GM10266 (cell line): ENCODE data around the gene FNBP1L.

Experiments
- DNase-seq: peaks from one replicate; pipeline ENCODE4 v3.0.0; 2012; ENCODE audit errors: extremely low spot score
- TF ChIP-seq, protein P1 (sequence below): IDR thresholded peaks from 2 replicates; pipeline ENCODE4 v1.5.1; 2012; ENCODE audit warnings: mild to moderate bottlenecking, low read depth; ENCODE audit not compliant: control insufficient read depth, insufficient read depth; ENCODE audit errors: missing control alignments

Gene FNBP1L

DNA sequence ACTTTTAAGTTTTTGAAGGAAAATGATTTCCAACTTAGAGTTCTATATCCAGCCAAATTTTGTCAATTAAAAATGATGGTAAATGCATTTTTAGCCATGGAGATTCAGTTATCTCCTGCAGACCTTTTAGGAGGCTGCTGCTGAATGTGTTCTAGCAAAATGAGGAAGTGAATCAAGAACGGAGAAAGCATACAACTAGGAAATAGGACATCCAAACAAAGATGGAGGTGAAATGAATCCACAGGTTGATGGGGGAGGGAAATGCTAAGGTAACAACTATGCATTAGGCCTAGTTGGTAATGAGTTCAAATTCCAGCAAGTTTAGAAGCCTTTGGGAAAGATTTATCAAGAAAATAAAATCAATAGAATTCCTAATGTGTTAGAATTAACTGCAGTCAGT is 80.5 kb downstream of the FNBP1L start:
- no peak for DNase-seq
- TF ChIP-seq, protein P1, sequence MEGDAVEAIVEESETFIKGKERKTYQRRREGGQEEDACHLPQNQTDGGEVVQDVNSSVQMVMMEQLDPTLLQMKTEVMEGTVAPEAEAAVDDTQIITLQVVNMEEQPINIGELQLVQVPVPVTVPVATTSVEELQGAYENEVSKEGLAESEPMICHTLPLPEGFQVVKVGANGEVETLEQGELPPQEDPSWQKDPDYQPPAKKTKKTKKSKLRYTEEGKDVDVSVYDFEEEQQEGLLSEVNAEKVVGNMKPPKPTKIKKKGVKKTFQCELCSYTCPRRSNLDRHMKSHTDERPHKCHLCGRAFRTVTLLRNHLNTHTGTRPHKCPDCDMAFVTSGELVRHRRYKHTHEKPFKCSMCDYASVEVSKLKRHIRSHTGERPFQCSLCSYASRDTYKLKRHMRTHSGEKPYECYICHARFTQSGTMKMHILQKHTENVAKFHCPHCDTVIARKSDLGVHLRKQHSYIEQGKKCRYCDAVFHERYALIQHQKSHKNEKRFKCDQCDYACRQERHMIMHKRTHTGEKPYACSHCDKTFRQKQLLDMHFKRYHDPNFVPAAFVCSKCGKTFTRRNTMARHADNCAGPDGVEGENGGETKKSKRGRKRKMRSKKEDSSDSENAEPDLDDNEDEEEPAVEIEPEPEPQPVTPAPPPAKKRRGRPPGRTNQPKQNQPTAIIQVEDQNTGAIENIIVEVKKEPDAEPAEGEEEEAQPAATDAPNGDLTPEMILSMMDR: no peak

GRCh38 chr1:93531193-93531592 is 83.3 kb downstream of the FNBP1L start:
- no peak for DNase-seq
- TF ChIP-seq, protein P1: no peak

DNA sequence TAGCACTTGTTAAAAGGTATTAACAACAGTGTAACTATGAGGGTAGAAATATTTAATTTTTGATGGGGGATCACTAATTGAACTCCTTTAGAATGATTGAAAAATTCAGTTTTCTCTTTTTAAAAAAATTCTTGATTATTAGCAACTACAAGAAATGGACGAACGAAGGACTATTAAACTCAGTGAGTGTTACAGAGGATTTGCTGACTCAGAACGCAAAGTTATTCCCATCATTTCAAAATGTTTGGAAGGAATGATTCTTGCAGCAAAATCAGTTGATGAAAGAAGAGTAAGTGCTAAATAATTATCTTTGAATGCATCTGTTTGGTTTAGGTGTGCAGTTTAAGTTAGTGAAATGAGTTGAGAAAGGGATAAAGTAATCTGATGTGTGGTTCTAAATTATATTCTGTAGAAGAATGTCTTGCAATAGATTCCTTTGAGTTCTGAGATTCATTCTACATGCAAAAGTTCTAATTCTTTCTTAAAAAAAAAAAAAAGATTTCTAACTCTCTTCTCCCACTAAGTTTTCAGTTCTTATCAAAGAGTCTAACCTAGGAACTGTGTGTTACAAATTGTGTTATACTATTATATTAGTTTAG is 85.0 kb downstream of the FNBP1L start:
- TF ChIP-seq, protein P1: no peak
- DNase-seq: no peak

DNA sequence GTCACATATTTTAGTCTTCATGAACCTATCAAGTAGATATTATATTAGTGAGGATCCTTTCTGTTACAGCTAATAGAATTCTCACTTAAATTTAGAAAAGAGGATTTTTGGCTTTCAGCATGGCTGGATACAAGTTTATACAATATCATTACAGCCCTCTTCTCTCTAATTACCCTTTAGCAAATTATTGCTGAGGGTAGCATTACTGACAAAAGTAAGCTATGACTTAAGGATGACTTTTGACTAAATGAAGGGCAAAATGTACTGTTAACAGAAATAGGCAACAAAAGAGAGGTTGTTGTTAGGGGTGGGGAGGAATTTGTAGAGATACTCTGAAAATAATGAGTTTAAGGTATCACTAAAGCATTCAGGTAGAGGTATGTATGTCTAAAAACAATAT is 85.8 kb downstream of the FNBP1L start:
- no peak for DNase-seq
- TF ChIP-seq, protein P1: no peak

- TF ChIP-seq, protein P1: no peak
- no peak for DNase-seq
Observed at GRCh38 chr1:93537396-93537795, 89.5 kb downstream of the FNBP1L start.

DNA sequence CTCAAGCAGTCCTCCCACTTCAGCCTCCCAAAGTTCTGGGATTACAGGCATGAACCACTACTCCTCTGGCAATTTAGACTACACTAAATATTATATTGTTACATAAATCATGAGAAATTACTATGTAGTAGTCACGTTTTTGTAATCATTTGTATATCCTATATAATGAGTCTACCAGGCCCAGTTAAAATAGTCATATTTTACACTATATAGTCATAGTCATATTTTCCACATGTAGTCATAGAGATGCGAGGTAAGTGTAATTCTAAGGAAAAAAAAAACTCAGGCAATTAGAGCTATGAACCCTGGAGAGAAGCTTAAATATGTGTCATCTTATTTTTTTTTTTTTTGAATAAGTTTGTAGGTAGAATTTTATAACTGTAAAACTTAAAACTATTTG is 90.0 kb downstream of the FNBP1L start:
- TF ChIP-seq, protein P1: no peak
- DNase-seq: no peak

GRCh38 chr1:93541045-93541444 is 93.1 kb downstream of the FNBP1L start:
- TF ChIP-seq, protein P1: no peak
- DNase-seq: no peak
